GM19099 (cell line): Measurements from ENCODE around the gene PRKACB.

Source experiments
- POLR2A ChIP-seq: IDR thresholded peaks from 3 replicates; pipeline ENCODE4 v1.6.1; 2011; ENCODE audit warnings: low read depth; ENCODE audit not compliant: insufficient read length; ENCODE audit errors: extremely low read depth

PRKACB gene

DNA sequence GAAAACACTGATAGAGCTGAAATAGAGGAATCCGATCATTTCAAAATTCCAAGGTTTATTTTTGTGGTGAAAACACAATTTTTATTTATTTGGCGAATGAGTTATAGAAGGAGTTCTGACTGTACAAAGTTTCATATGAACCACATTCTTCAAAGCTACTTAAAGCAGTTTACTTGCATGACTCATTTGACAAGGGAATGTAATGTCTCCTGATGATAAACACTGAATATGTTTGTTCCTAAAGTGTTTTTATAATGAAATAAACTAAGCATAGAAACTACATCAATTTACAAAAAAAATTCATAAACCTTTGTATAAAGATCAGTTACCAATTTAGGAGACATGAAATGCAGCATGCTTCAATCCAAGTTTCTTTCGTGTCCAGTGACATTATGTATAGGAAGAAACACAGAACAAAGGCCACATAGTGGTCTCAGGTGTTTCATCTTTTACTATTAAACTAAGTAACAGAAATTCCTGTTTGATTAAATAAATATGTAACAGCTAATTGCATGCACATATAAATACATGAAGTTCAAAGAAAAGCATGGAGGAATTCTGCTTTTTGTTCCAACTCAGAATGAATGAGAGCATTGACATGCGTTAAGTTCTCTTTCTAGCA, 2.5 kb downstream of the PRKACB start:
- no peak for TF ChIP-seq POLR2A

GRCh38 chr1:84148758-84149157, 4.7 kb downstream of the PRKACB start:
- TF ChIP-seq POLR2A: no peak

DNA sequence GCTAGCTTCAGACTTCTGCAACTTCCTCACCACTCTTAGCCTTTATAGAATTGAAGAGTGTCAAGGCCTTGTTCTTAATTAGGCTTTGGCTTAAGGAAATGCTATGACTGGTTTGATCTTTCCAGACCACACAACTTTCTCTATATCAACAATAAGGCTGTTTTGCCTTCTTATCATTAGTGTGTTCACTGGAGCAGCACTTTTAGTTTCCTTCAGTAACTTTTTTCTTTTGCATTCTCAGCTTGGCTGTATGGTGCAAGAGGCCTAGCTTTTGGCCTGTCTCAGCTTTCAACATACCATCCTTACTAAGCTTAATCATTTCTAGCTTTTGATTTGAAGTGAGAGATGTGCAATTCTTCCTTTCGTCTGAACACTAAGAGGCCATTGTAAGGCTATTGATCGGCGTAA, 8.6 kb downstream of the PRKACB start:
- no peak for TF ChIP-seq POLR2A

DNA sequence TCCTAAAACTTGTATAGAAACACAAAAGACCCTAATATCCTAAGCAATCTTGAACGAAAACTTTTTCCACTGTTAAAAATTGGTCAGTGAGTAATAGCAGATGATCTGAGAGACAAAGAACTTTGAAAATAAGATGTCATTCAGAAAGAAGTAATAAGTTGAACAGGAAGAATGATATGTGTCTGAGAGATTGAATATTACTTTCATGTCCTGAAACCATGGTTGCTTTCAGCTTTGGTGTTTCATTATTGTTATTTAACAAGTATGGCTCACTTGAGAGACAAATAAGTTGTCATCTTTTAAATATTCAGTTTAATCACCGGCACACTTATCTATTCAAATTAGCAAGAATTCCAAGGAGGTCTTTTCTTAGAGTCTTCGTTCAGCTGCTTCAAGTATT, 11.4 kb downstream of the PRKACB start:
- TF ChIP-seq POLR2A: no peak

- TF ChIP-seq POLR2A: no peak
Measured at GRCh38 chr1:84156210-84156621, 12.1 kb downstream of the PRKACB start.

DNA sequence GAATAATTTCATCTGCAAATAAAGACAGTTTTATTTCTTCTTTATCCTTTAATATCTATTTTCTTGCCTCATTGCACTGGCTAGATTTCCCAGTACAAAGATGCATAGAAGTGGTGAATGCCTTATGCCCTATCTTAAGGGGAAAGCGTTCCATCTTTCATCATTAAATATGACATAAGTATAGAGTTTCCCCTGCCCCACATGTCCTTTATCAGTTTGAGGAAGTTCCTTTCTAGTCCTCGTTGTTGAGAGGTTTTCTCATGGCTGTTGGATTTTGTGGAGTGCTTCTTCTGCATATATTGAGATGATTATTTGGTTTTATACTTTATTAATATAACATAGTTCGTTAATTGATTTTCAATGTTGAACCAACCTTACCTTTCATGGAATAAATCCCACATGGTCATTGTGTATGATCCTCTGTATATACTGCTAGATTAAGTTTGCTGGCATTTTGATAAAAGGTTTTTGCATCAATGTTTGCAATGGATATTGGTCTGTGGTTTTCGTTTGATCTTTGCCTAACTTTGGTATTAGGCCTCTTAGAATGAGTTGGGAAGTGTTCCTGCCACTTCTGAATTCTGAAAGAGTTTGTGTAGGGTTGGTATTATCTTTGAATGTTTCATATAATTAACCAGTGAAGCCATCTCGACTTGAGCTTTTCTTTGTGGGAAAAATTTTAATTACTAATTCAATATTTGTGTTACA, 15.6 kb downstream of the PRKACB start:
- TF ChIP-seq POLR2A: no peak

DNA sequence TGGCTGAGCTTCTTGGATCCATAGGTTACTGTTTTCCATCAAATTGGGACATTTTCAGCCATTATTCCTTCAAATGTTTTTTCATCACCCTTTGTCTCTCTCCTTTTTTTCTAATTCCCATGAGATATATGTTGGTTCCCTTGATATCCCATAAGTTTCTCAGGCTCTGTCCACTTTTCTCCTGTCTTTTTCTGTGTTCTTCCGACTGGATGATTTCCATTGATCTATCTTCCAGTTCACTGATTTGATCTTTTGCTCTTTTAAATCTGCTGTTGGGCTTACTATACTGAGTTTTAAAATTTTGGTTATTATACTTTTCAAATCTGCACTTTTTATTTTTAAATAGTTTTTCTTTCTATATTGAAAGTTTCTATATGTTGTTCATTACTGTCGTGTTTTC, 18.2 kb downstream of the PRKACB start:
- TF ChIP-seq POLR2A: no peak

DNA sequence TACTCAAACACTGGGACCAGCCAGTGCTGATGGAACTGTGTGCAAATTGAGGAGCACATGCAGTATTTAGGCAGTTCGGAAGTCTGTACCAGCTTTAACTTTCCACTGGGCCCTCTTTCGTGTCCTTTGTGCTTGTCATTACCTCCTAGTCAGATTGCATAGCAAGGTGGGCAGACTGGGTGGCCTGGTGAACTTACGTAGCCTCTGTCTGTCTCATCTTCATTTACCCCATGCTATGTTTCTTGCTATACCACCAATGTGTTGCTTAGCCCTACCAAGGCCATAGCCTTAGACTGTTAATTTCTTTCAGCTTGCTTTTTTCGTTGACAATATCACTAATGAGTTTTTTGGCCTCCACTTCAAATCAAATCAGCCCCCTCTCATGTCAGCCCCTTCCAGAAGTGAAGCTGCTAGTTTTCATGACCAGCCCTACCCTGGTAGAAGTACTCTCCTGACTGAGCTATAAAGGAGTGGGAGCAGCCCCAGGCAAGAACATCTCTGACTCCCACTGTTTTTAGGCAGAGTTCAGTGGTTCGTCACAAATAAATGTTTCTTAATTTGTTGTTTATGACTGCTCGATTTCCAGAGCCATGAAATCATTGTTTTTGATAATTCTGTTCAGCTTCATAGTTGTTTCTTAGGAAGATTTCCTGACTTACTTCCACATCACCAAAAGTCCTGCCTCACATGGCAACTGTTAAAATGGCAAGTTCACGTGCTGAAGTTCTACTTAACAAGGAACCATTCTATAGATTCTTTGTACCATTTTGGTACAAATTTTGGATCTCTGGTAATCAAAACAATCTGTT, 19.3 kb downstream of the PRKACB start:
- TF ChIP-seq POLR2A: no peak

GRCh38 chr1:84164161-84164560, 20.1 kb downstream of the PRKACB start:
- TF ChIP-seq POLR2A: no peak

GRCh38 chr1:84164567-84165021, 20.5 kb downstream of the PRKACB start:
- no peak for TF ChIP-seq POLR2A

DNA sequence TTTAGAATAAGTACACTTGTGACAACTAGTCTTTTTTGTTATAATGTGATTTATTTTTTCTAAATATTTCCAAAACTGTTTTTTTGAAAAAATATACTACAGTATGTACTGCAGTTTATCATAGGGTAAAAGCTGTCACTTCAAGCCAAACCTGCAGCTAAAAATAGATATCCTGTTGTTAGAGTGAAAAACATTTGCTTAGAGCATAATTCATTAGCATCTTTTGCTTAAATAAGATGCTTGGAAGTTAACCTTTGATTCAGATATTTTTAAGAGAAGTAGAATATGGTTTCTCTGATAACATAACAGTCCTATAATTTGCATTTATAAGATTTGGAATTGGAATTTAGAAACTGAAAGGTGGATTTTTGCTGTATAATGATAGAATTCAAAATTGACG, 21.5 kb downstream of the PRKACB start:
- TF ChIP-seq POLR2A: no peak

DNA sequence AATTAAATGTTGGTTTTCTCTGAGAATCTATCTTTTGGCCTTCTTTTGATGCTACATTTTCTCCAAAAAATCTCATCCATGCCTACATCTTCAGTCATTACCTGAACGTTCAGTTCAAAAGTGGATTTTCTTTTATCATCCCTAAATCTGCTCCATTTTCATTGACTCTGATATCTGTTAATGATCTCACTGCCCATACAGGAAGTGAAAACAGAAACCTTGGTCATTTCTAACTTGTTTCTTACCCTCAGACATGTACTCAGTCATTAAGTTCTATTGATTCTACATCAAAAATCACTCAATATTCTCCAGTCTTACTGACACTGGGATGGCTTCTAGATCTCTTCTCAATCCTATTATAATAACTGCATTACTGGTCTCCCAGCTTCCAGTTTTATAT, 22.7 kb downstream of the PRKACB start:
- TF ChIP-seq POLR2A: no peak

DNA sequence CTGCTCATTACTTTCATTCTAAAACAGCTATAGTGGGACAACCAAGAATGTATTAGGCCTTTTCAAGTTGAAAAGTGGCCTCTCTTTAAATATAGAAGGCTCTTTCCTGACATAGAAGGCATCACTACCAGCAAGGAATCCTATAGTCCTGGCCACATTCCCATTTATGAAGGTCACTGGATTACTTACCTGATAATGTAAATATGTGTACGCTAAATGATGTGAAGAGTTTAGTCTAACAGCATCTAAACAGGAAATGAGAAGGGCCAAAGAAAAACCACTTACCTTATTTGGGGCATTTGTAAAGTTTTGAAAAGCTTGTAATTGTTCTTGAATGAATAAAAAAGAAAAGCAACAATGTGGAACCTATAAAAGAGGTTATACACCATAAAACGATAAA, 24.7 kb downstream of the PRKACB start:
- TF ChIP-seq POLR2A: no peak

DNA sequence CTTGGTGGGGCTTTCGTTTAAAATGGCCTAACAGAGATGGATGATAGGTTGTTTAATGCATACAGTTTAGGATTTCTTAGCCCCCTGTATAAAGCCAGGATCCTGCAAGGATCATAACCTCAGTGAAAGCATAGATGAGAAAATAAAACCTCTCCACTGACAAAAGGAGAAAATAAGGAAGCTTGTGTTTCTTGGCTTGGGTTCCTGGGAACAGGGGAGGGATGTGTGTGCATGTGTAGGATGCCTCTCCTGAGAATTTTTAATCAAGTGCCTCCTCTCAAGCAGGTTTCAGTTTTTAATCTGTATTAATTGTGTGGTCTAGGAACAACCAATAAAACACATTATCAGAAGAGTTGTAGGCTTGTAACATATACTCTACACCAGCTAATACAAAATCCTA, 26.1 kb downstream of the PRKACB start:
- TF ChIP-seq POLR2A: no peak

DNA sequence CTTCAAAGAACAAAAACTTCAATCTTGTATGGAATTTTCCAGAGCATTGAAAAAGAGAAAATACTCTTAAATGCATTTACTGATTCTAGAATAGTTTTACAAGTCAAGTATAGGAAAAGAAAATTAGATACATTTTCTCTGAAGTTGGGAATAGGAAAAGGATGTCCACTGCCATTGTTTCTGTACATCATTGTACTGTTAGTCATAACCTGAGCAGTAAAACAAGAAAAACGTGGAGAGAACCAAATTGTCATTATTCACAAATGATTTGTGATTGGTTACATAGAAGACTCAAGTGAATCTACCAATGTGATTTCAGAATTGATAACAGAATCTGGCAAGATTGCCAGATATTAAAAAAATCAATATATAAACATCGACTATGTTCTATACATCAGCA, 27.4 kb downstream of the PRKACB start:
- TF ChIP-seq POLR2A: no peak
